K562 (cell line): Measurements from ENCODE around the gene TMIGD2. TPM values are rescaled to one million over a fixed set of nuclear protein-coding genes. Genes with fewer than 3 reads are reported as not detected.

ENCODE experiments used
- CTBP1 ChIP-seq: fragments of 450-650 bp; IDR thresholded peaks from 2 replicates; pipeline ENCODE4 v1.6.1; 2016; ENCODE audit warnings: borderline replicate concordance
- ESRRB ChIP-seq: fragments of 250-450 bp; sonication (Bioruptor Pico); IDR thresholded peaks from 2 replicates; pipeline ENCODE4 v1.5.0; 2020; ENCODE audit warnings: mild to moderate bottlenecking, moderate library complexity, borderline replicate concordance
- NR3C1 ChIP-seq: sonication (generic); formaldehyde crosslinking; IDR thresholded peaks from 2 replicates; pipeline ENCODE4 v1.8.1; 2022; ENCODE audit warnings: missing genetic modification reagents
- TAF1 ChIP-seq: IDR thresholded peaks from 2 replicates; pipeline ENCODE4 v1.6.1; 2011; ENCODE audit warnings: mild to moderate bottlenecking, low read length, moderate library complexity; ENCODE audit not compliant: insufficient read depth, control insufficient read depth, severe bottlenecking; ENCODE audit errors: extremely low read depth
- TARDBP ChIP-seq: fragments of 450-650 bp; IDR thresholded peaks from 2 replicates; pipeline ENCODE4 v1.6.1; 2016
- TCF3 ChIP-seq: sonication (generic); formaldehyde crosslinking; IDR thresholded peaks from 2 replicates; pipeline ENCODE4 v1.4.0; 2020; ENCODE audit warnings: mild to moderate bottlenecking, missing genetic modification reagents
- ZKSCAN3 ChIP-seq: fragments of 250-450 bp; sonication (Bioruptor Pico); IDR thresholded peaks from 2 replicates; pipeline ENCODE4 v1.4.0; 2020
- ZNF584 ChIP-seq: fragments of 200-800 bp; sonication (Bioruptor generic); IDR thresholded peaks from 2 replicates; pipeline ENCODE4 v1.6.1; 2016; ENCODE audit warnings: low read depth, mild to moderate bottlenecking, missing genetic modification characterization, missing compliant biosample characterization
- ZNF785 ChIP-seq: fragments of 250-450 bp; sonication (Bioruptor Pico); IDR thresholded peaks from 2 replicates; pipeline ENCODE4 v1.4.0; 2020; ENCODE audit warnings: mild to moderate bottlenecking
- polyA plus RNA-seq, 8 experiments: library from polyadenylated mRNA; depleted of rRNA in 4 of 8; stranded (reverse) in 5 of 8; unstranded in 3 of 8; fragments of >200 nt; fragmentation: Nextera tagmentation in 2 of 8; fragmentation: Illumina TruSeq in 1 of 8; extraction: Ambion mirVana in 2 of 8; extraction: Trizol in 1 of 8; gene quantifications; 2 replicates each; pipeline versions ENCODE4 v1.2.1 to v1.2.3, GENCODE V29; 2011 to 2014; ENCODE audit warnings: inconsistent platforms in 1 of 8, missing spikeins in 1 of 8
- total RNA-seq, 7 experiments: library from RNA; depleted of rRNA in 6 of 7; stranded (reverse); fragments of >200 nt in 6 of 7; fragmentation: Illumina TruSeq in 2 of 7; extraction: Trizol in 2 of 7; gene quantifications; 2 replicates each; pipeline versions ENCODE4 v1.2.1 to v1.2.3, GENCODE V29; 2011 to 2021; ENCODE audit warnings: low replicate concordance in 1 of 7
- TF ChIP-seq, protein P1 (sequence below): sonication (generic); formaldehyde crosslinking; IDR thresholded peaks from 2 replicates; pipeline ENCODE4 v1.4.0; 2020; ENCODE audit warnings: mild to moderate bottlenecking, missing genetic modification reagents
- TF ChIP-seq, protein P2 (sequence below): IDR thresholded peaks from 3 replicates; pipeline ENCODE4 v1.6.1; 2011; ENCODE audit warnings: borderline replicate concordance, mild to moderate bottlenecking, moderate library complexity; ENCODE audit not compliant: insufficient read length; ENCODE audit errors: extremely low read depth
- TF ChIP-seq, protein P3 (sequence below): fragments of 250-450 bp; sonication (Bioruptor Pico); IDR thresholded peaks from 2 replicates; pipeline ENCODE4 v1.5.0; 2021
- TF ChIP-seq, protein P4 (sequence below), 2 experiments: fragments of 250-450 bp in 1 of 2; fragments of 450-650 bp in 1 of 2; sonication (Bioruptor Pico) in 1 of 2; IDR thresholded peaks; 2 replicates each; pipeline versions ENCODE4 v1.6.1 to v1.8.0; 2016 to 2021; ENCODE audit warnings: mild to moderate bottlenecking in 2 of 2, moderate library complexity in 2 of 2, missing compliant biosample characterization in 1 of 2, missing genetic modification characterization in 1 of 2
- TF ChIP-seq, protein P5 (sequence below): fragments of 250-450 bp; sonication (Bioruptor Pico); IDR thresholded peaks from 2 replicates; pipeline ENCODE4 v1.5.0; 2021; ENCODE audit warnings: mild to moderate bottlenecking, borderline replicate concordance

TMIGD2 gene
- total and polyA plus RNA-seq, 9 of the 15 experiments (the other 6 are each of a cell fraction or from before 2014, with no cell fraction given): not detected

DNA sequence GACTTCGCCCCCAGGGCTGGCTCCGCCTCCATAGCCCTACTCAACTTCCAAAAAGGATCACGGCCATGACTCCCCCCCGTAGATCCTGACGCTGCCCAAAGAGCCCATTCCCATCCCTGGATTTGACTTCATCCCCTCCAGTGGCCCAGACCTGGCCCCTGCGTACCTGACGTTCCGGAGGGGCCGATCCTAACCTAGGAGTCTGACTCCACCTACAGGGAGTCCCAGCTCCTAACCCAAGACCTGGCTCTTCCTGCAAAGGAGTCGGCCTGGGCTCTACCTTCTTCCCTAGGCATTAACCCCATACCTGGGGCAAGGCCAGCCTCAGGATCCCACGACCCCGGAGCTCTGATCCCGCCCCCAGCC is 25.7 kb upstream of the TMIGD2 start (continued):
- TF ChIP-seq, protein P1, sequence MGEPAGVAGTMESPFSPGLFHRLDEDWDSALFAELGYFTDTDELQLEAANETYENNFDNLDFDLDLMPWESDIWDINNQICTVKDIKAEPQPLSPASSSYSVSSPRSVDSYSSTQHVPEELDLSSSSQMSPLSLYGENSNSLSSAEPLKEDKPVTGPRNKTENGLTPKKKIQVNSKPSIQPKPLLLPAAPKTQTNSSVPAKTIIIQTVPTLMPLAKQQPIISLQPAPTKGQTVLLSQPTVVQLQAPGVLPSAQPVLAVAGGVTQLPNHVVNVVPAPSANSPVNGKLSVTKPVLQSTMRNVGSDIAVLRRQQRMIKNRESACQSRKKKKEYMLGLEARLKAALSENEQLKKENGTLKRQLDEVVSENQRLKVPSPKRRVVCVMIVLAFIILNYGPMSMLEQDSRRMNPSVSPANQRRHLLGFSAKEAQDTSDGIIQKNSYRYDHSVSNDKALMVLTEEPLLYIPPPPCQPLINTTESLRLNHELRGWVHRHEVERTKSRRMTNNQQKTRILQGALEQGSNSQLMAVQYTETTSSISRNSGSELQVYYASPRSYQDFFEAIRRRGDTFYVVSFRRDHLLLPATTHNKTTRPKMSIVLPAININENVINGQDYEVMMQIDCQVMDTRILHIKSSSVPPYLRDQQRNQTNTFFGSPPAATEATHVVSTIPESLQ (CRISPR knock-in tag): no peak
- TF ChIP-seq TCF3 (CRISPR knock-in tag): no peak
- TF ChIP-seq ESRRB (CRISPR knock-in tag): no peak
- TF ChIP-seq ZKSCAN3: no peak
- no peak for TF ChIP-seq TAF1
- TF ChIP-seq, protein P2, sequence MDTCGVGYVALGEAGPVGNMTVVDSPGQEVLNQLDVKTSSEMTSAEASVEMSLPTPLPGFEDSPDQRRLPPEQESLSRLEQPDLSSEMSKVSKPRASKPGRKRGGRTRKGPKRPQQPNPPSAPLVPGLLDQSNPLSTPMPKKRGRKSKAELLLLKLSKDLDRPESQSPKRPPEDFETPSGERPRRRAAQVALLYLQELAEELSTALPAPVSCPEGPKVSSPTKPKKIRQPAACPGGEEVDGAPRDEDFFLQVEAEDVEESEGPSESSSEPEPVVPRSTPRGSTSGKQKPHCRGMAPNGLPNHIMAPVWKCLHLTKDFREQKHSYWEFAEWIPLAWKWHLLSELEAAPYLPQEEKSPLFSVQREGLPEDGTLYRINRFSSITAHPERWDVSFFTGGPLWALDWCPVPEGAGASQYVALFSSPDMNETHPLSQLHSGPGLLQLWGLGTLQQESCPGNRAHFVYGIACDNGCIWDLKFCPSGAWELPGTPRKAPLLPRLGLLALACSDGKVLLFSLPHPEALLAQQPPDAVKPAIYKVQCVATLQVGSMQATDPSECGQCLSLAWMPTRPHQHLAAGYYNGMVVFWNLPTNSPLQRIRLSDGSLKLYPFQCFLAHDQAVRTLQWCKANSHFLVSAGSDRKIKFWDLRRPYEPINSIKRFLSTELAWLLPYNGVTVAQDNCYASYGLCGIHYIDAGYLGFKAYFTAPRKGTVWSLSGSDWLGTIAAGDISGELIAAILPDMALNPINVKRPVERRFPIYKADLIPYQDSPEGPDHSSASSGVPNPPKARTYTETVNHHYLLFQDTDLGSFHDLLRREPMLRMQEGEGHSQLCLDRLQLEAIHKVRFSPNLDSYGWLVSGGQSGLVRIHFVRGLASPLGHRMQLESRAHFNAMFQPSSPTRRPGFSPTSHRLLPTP: no peak
- no peak for TF ChIP-seq NR3C1 (CRISPR knock-in tag)
- TF ChIP-seq CTBP1: peak; percentile 27; the same call in 1 of the 2 replicates
- TF ChIP-seq TARDBP: no peak
- TF ChIP-seq ZNF584 (CRISPR knock-in tag): no peak
- TF ChIP-seq ZNF785 (CRISPR knock-in tag): no peak
- TF ChIP-seq, protein P3, sequence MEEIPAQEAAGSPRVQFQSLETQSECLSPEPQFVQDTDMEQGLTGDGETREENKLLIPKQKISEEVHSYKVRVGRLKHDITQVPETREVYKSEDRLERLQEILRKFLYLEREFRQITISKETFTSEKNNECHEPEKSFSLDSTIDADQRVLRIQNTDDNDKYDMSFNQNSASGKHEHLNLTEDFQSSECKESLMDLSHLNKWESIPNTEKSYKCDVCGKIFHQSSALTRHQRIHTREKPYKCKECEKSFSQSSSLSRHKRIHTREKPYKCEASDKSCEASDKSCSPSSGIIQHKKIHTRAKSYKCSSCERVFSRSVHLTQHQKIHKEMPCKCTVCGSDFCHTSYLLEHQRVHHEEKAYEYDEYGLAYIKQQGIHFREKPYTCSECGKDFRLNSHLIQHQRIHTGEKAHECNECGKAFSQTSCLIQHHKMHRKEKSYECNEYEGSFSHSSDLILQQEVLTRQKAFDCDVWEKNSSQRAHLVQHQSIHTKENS: no peak
- TF ChIP-seq, protein P4, sequence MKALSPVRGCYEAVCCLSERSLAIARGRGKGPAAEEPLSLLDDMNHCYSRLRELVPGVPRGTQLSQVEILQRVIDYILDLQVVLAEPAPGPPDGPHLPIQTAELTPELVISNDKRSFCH (CRISPR knock-in tag; IDR thresholded peaks at IDR 0.05): no peak
- TF ChIP-seq, protein P4 (tag; IDR thresholded peaks at IDR 0.05): no peak
- TF ChIP-seq, protein P5, sequence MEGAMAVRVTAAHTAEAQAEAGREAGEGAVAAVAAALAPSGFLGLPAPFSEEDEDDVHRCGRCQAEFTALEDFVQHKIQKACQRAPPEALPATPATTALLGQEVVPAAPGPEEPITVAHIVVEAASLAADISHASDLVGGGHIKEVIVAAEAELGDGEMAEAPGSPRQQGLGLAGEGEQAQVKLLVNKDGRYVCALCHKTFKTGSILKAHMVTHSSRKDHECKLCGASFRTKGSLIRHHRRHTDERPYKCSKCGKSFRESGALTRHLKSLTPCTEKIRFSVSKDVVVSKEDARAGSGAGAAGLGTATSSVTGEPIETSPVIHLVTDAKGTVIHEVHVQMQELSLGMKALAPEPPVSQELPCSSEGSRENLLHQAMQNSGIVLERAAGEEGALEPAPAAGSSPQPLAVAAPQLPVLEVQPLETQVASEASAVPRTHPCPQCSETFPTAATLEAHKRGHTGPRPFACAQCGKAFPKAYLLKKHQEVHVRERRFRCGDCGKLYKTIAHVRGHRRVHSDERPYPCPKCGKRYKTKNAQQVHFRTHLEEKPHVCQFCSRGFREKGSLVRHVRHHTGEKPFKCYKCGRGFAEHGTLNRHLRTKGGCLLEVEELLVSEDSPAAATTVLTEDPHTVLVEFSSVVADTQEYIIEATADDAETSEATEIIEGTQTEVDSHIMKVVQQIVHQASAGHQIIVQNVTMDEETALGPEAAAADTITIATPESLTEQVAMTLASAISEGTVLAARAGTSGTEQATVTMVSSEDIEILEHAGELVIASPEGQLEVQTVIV (CRISPR knock-in tag): peak; percentile 48; the same call in 1 of the 2 replicates
